Liver (tissue), 9 donors: ENCODE results near the gene PRKACG. TPM values are rescaled to one million over a fixed set of nuclear protein-coding genes. Genes with fewer than 3 reads are reported as not detected.

ENCODE experiments used
- DNase-seq: peaks from one replicate; pipeline ENCODE4 v3.0.0-alpha.2; 2017; ENCODE audit warnings: low spot score
- H3K27ac ChIP-seq, 2 donors: one replicate each; pipeline ENCODE4 v1.7.0; 2013; ENCODE audit warnings: inconsistent platforms in 2 of 2, low read length in 2 of 2, control low read depth in 1 of 2, low read depth in 1 of 2, mild to moderate bottlenecking in 1 of 2
- H3K27me3 ChIP-seq, 4 donors: one replicate each; pipeline versions ENCODE4 v1.6.1 to v1.7.0; 2013; ENCODE audit warnings: low read length in 3 of 4, inconsistent platforms in 1 of 4, mild to moderate bottlenecking in 1 of 4, moderate library complexity in 1 of 4; ENCODE audit not compliant: control insufficient read depth in 4 of 4, insufficient read depth in 4 of 4
- H3K36me3 ChIP-seq, 4 donors: one replicate each; pipeline versions ENCODE4 v1.6.1 to v1.7.0; 2013; ENCODE audit warnings: low read length in 3 of 4, mild to moderate bottlenecking in 3 of 4, low read depth in 1 of 4, moderate library complexity in 1 of 4; ENCODE audit not compliant: control insufficient read depth in 4 of 4, insufficient read depth in 3 of 4
- H3K4me1 ChIP-seq, 4 donors: one replicate each; pipeline versions ENCODE4 v1.6.1 to v1.7.0; 2013; ENCODE audit warnings: low read length in 3 of 4, mild to moderate bottlenecking in 3 of 4, moderate library complexity in 1 of 4; ENCODE audit not compliant: control insufficient read depth in 4 of 4, insufficient read depth in 4 of 4
- H3K4me3 ChIP-seq, 3 donors: one replicate each; pipeline versions ENCODE4 v1.6.1 to v1.7.0; 2013; ENCODE audit warnings: low read length in 3 of 3, control low read depth in 1 of 3, low read depth in 1 of 3, mild to moderate bottlenecking in 1 of 3
- H3K9ac ChIP-seq, 2 donors: one replicate each; pipeline ENCODE4 v1.7.0; 2013; ENCODE audit warnings: low read length in 2 of 2, mild to moderate bottlenecking in 2 of 2, moderate library complexity in 2 of 2, control low read depth in 1 of 2, low read depth in 1 of 2
- H3K9me3 ChIP-seq, 4 donors: one replicate each; pipeline versions ENCODE4 v1.6.1 to v1.7.0; 2013; ENCODE audit warnings: low read length in 3 of 4; ENCODE audit not compliant: control insufficient read depth in 4 of 4
- EGR1 ChIP-seq, 2 donors: IDR thresholded peaks; 2 replicates each; pipeline ENCODE4 v1.6.1; 2016 to 2018; ENCODE audit warnings: antibody characterized with exemption in 2 of 2, low read depth in 2 of 2
- FOXA1 ChIP-seq: IDR thresholded peaks from 2 replicates; pipeline ENCODE4 v1.6.1; 2016; ENCODE audit warnings: antibody characterized with exemption
- FOXA2 ChIP-seq: IDR thresholded peaks from 2 replicates; pipeline ENCODE4 v1.6.1; 2016; ENCODE audit warnings: antibody characterized with exemption
- GABPA ChIP-seq, 2 donors: IDR thresholded peaks in 1 of 2; conservative IDR thresholded peaks in 1 of 2; 2 replicates each; pipeline ENCODE4 v1.6.1; 2016; ENCODE audit warnings: antibody characterized with exemption in 2 of 2, mild to moderate bottlenecking in 1 of 2, moderate library complexity in 1 of 2
- HNF4A ChIP-seq, 2 donors: conservative IDR thresholded peaks; 2 replicates each; pipeline ENCODE4 v1.6.1; 2016; ENCODE audit warnings: antibody characterized with exemption in 2 of 2, mild to moderate bottlenecking in 2 of 2
- HNF4G ChIP-seq: IDR thresholded peaks from 2 replicates; pipeline ENCODE4 v1.6.1; 2016; ENCODE audit warnings: antibody characterized with exemption
- JUND ChIP-seq, 2 donors: IDR thresholded peaks; 2 replicates each; pipeline ENCODE4 v1.6.1; 2016; ENCODE audit warnings: antibody characterized with exemption in 2 of 2
- NR2F2 ChIP-seq: IDR thresholded peaks from 2 replicates; pipeline ENCODE4 v1.6.1; 2016; ENCODE audit warnings: antibody characterized with exemption
- RAD21 ChIP-seq, 2 donors: IDR thresholded peaks; 2 replicates each; pipeline ENCODE4 v1.6.1; 2016; ENCODE audit warnings: antibody characterized with exemption in 2 of 2, mild to moderate bottlenecking in 2 of 2
- RXRA ChIP-seq, 2 donors: IDR thresholded peaks; 2 replicates each; pipeline ENCODE4 v1.6.1; 2017 to 2018; ENCODE audit warnings: antibody characterized with exemption in 2 of 2, mild to moderate bottlenecking in 1 of 2
- SP1 ChIP-seq: IDR thresholded peaks from 2 replicates; pipeline ENCODE4 v1.6.1; 2018; ENCODE audit warnings: antibody characterized with exemption, mild to moderate bottlenecking
- TAF1 ChIP-seq: conservative IDR thresholded peaks from 2 replicates; pipeline ENCODE4 v1.6.1; 2016; ENCODE audit warnings: antibody characterized with exemption, mild to moderate bottlenecking
- YY1 ChIP-seq: IDR thresholded peaks from 2 replicates; pipeline ENCODE4 v1.6.1; 2016; ENCODE audit warnings: antibody characterized with exemption, mild to moderate bottlenecking
- WGBS: extraction: QIAGEN DNeasy Blood & Tissue Kit; methylation state at CpG from one replicate; pipeline ENCODE4 v1.1.7; 2013; 5-methylcytosine and 5-hydroxymethylcytosine counted together
- polyA plus RNA-seq, 2 donors: library from polyadenylated mRNA; stranded (reverse) in 1 of 2; unstranded in 1 of 2; fragments of 200-250 nt in 1 of 2; fragments of >200 nt in 1 of 2; fragmentation: Nextera tagmentation in 1 of 2; extraction: Ambion mirVana in 1 of 2; gene quantifications; one replicate each; pipeline versions ENCODE4 v1.2.1 to v1.2.3, GENCODE V29; 2013 to 2015
- total RNA-seq, 2 donors: library from RNA; depleted of rRNA; stranded (reverse); fragments of >200 nt; gene quantifications; one replicate each; pipeline ENCODE4 v1.2.3, GENCODE V29; 2014
- TF ChIP-seq, protein P1 (sequence below): IDR thresholded peaks from 2 replicates; pipeline ENCODE4 v1.6.1; 2016; ENCODE audit warnings: antibody characterized with exemption
- TF ChIP-seq, protein P2 (sequence below): fragments of 150-350 bp; IDR thresholded peaks from 2 replicates; pipeline ENCODE4 v1.5.1; 2017; ENCODE audit warnings: improper control_type of control experiment, low read depth, low read length; ENCODE audit not compliant: missing input control
- TF ChIP-seq, protein P3 (sequence below): IDR thresholded peaks from 2 replicates; pipeline ENCODE4 v1.6.1; 2016; ENCODE audit warnings: antibody characterized with exemption
- TF ChIP-seq, protein P4 (sequence below): IDR thresholded peaks from 2 replicates; pipeline ENCODE4 v1.6.1; 2016; ENCODE audit warnings: antibody characterized with exemption
- TF ChIP-seq, protein P5 (sequence below): IDR thresholded peaks from 2 replicates; pipeline ENCODE4 v1.6.1; 2016; ENCODE audit warnings: antibody characterized with exemption, mild to moderate bottlenecking
- donor health status: healthy.
- donor health status: healthy.
- donor health status: healthy.
- donor health status: healthy.
- donor health status: healthy.

PRKACG gene
- total and polyA plus RNA-seq, 4 donors, result not detected

DNA sequence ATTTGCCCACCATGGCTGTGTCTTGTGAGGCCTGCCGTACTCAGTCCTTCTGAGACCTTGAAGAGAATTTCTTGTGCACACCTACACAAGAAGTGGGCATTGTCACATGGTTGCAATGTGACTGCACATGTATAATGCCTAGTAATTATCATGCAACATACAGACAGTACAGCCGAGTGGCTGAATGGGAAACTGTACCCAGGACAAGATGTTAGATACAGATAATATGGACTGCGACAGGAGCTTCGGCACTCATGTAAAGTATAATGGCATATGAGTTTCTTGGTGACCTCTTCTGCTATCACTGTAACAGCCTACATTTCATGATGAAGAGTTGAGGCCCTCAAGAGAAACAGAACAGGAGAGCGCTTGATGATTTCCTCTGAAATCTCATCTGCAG, 4.8 kb upstream of the PRKACG start:
- peaks cover 0 to 3% (median 0%) of the 10 kb centered on the region in 4 donors for H3K4me1 ChIP-seq
- no peak overlapping the region for H3K27ac ChIP-seq
- H3K36me3 ChIP-seq, result no peaks in the 10 kb centered on the region
- no peaks in the 10 kb centered on the region for H3K27me3 ChIP-seq
- TF ChIP-seq, protein P1, sequence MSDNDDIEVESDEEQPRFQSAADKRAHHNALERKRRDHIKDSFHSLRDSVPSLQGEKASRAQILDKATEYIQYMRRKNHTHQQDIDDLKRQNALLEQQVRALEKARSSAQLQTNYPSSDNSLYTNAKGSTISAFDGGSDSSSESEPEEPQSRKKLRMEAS, result no peak
- TF ChIP-seq RAD21 (IDR thresholded peaks at IDR 0.05), result no peak
- TF ChIP-seq, protein P2, sequence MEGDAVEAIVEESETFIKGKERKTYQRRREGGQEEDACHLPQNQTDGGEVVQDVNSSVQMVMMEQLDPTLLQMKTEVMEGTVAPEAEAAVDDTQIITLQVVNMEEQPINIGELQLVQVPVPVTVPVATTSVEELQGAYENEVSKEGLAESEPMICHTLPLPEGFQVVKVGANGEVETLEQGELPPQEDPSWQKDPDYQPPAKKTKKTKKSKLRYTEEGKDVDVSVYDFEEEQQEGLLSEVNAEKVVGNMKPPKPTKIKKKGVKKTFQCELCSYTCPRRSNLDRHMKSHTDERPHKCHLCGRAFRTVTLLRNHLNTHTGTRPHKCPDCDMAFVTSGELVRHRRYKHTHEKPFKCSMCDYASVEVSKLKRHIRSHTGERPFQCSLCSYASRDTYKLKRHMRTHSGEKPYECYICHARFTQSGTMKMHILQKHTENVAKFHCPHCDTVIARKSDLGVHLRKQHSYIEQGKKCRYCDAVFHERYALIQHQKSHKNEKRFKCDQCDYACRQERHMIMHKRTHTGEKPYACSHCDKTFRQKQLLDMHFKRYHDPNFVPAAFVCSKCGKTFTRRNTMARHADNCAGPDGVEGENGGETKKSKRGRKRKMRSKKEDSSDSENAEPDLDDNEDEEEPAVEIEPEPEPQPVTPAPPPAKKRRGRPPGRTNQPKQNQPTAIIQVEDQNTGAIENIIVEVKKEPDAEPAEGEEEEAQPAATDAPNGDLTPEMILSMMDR, result no peak
- TF ChIP-seq, protein P3, sequence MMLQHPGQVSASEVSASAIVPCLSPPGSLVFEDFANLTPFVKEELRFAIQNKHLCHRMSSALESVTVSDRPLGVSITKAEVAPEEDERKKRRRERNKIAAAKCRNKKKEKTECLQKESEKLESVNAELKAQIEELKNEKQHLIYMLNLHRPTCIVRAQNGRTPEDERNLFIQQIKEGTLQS, result no peak
- TF ChIP-seq FOXA1, result no peak
- TF ChIP-seq EGR1 (IDR thresholded peaks at IDR 0.05; ENCODE audit: low read depth in 2 of 2), result no peak
- TF ChIP-seq, protein P4, sequence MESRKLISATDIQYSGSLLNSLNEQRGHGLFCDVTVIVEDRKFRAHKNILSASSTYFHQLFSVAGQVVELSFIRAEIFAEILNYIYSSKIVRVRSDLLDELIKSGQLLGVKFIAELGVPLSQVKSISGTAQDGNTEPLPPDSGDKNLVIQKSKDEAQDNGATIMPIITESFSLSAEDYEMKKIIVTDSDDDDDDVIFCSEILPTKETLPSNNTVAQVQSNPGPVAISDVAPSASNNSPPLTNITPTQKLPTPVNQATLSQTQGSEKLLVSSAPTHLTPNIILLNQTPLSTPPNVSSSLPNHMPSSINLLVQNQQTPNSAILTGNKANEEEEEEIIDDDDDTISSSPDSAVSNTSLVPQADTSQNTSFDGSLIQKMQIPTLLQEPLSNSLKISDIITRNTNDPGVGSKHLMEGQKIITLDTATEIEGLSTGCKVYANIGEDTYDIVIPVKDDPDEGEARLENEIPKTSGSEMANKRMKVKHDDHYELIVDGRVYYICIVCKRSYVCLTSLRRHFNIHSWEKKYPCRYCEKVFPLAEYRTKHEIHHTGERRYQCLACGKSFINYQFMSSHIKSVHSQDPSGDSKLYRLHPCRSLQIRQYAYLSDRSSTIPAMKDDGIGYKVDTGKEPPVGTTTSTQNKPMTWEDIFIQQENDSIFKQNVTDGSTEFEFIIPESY, result no peak
- no peak for TF ChIP-seq GABPA (IDR thresholded peaks at IDR 0.05 in 1 of 2, conservative IDR thresholded peaks at IDR 0.05 in 1 of 2)
- TF ChIP-seq JUND (IDR thresholded peaks at IDR 0.05), result no peak
- no peak for TF ChIP-seq HNF4A (conservative IDR thresholded peaks at IDR 0.05)
- no peak for TF ChIP-seq NR2F2
- TF ChIP-seq YY1, result no peak
- TF ChIP-seq RXRA (IDR thresholded peaks at IDR 0.05), result no peak
- TF ChIP-seq FOXA2, result no peak
- TF ChIP-seq, protein P5, sequence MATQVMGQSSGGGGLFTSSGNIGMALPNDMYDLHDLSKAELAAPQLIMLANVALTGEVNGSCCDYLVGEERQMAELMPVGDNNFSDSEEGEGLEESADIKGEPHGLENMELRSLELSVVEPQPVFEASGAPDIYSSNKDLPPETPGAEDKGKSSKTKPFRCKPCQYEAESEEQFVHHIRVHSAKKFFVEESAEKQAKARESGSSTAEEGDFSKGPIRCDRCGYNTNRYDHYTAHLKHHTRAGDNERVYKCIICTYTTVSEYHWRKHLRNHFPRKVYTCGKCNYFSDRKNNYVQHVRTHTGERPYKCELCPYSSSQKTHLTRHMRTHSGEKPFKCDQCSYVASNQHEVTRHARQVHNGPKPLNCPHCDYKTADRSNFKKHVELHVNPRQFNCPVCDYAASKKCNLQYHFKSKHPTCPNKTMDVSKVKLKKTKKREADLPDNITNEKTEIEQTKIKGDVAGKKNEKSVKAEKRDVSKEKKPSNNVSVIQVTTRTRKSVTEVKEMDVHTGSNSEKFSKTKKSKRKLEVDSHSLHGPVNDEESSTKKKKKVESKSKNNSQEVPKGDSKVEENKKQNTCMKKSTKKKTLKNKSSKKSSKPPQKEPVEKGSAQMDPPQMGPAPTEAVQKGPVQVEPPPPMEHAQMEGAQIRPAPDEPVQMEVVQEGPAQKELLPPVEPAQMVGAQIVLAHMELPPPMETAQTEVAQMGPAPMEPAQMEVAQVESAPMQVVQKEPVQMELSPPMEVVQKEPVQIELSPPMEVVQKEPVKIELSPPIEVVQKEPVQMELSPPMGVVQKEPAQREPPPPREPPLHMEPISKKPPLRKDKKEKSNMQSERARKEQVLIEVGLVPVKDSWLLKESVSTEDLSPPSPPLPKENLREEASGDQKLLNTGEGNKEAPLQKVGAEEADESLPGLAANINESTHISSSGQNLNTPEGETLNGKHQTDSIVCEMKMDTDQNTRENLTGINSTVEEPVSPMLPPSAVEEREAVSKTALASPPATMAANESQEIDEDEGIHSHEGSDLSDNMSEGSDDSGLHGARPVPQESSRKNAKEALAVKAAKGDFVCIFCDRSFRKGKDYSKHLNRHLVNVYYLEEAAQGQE, result no peak
- TF ChIP-seq TAF1, result no peak
- no peak for TF ChIP-seq HNF4G
- no peak for TF ChIP-seq SP1
- DNase-seq, result no peak
- no peak overlapping the region for H3K4me3 ChIP-seq
- no peaks in the 10 kb centered on the region for H3K9me3 ChIP-seq
- 77% methylated on average over 5 of the region's 5 CpGs for WGBS
- no peak overlapping the region for H3K9ac ChIP-seq
